Measurements from ENCODE around the gene GLRA3. TPM values are rescaled to one million over a fixed set of nuclear protein-coding genes. Genes with fewer than 3 reads are reported as not detected.

GLRA3 gene
- total RNA-seq, 1 donor from 2014 or later, result 0.22 TPM

DNA sequence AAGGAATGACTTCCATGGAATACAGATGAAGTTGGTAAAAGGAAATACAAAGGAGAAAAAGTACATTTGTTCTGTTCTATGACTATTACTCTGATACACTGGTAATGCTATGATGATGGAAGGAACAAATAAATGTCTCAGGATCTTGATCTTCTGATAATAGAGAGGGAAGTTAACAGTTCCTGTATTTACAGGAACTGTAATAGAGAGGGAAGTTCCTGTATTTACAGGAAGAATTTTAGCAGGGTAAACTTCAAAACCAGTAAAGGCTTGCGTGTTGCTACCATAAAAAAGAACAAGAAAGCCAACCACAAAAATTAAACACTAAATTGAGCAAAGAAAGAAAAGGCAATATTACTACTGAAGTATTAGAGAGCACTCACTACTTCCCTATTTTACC is 215.1 kb downstream of the GLRA3 start:
- ChIA-PET CTCF (no interaction called here), POLR2A (no interaction called here)
- ATAC-seq (ENCODE audit: low read depth) (no peak), DNase-seq (no peak)
- TF ChIP-seq, protein P1, sequence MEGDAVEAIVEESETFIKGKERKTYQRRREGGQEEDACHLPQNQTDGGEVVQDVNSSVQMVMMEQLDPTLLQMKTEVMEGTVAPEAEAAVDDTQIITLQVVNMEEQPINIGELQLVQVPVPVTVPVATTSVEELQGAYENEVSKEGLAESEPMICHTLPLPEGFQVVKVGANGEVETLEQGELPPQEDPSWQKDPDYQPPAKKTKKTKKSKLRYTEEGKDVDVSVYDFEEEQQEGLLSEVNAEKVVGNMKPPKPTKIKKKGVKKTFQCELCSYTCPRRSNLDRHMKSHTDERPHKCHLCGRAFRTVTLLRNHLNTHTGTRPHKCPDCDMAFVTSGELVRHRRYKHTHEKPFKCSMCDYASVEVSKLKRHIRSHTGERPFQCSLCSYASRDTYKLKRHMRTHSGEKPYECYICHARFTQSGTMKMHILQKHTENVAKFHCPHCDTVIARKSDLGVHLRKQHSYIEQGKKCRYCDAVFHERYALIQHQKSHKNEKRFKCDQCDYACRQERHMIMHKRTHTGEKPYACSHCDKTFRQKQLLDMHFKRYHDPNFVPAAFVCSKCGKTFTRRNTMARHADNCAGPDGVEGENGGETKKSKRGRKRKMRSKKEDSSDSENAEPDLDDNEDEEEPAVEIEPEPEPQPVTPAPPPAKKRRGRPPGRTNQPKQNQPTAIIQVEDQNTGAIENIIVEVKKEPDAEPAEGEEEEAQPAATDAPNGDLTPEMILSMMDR (IDR thresholded peaks at IDR 0.05), result no peak
- no peaks in the 10 kb centered on the region for H3K27me3 Mint-ChIP-seq
- H3K4me1 Mint-ChIP-seq, result no peaks in the 10 kb centered on the region
- H3K9me3 Mint-ChIP-seq, result peaks cover 7% of the 10 kb centered on the region
- intact Hi-C loops (cut with micrococcal nuclease), result no loop called here
- H3K4me3 Mint-ChIP-seq, result no peak overlapping the region
- peaks cover 2% of the 10 kb centered on the region for H3K36me3 Mint-ChIP-seq (ENCODE audit: low read depth)
- no peak overlapping the region for H3K27ac Mint-ChIP-seq

DNA sequence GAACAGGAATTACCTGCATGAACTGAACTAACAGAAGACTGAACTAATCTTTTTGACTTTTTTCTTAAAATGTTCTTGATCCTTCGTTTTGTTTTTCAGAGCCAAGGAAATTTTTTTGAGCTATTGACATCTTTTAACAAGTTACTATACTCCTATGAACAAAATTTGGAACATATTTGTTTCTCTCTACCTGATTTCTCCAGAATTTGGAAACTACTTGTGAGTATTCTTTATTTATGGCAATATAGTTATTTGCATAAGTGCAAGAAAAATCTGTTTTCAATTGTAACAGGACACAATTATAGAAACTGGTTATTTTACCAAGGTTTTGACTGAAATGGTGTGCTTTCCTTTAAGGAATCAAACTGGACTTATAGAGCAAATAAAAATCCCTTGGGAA is 217.3 kb downstream of the GLRA3 start:
- Mint-ChIP-seq H3K27me3 (no peaks in the 10 kb centered on the region), H3K36me3 (ENCODE audit: low read depth) (peaks cover 2% of the 10 kb centered on the region), H3K4me1 (no peaks in the 10 kb centered on the region), H3K4me3 (no peak overlapping the region), H3K9me3 (peaks cover 7% of the 10 kb centered on the region), H3K27ac (no peak overlapping the region)
- CTCF ChIA-PET, result no interaction called here
- POLR2A ChIA-PET, result no interaction called here
- intact Hi-C loops (cut with micrococcal nuclease), result no loop called here
- TF ChIP-seq, protein P1 (IDR thresholded peaks at IDR 0.05), result no peak
- ATAC-seq (ENCODE audit: low read depth) (no peak), DNase-seq (no peak)

DNA sequence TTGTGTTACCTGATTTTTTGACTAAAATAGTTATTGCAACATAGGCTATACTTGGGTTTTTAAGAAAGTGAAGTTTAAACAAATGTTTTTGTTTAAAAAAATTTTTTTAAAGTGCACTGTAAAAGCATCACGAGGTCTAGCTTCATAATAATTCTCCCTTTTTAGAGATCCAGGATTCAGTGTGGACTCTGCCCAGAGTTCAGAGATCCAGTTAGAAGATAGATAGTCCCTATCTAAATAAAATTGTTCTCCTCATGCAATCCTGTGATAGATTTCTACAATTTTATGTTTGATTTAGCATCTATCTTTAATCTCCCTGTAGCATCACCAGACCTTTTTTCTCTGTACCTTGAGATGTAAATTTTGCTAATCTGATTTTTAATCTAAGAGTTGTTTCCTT is 221.3 kb downstream of the GLRA3 start:
- intact Hi-C loops (cut with micrococcal nuclease), result no loop called here
- ChIA-PET POLR2A (no interaction called here), CTCF (no interaction called here)
- ATAC-seq (ENCODE audit: low read depth) (no peak), DNase-seq (no peak)
- Mint-ChIP-seq H3K27ac (no peak overlapping the region), H3K4me1 (no peaks in the 10 kb centered on the region), H3K27me3 (no peaks in the 10 kb centered on the region), H3K4me3 (no peak overlapping the region), H3K36me3 (ENCODE audit: low read depth) (peaks cover 2% of the 10 kb centered on the region), H3K9me3 (peaks cover 5% of the 10 kb centered on the region)
- TF ChIP-seq, protein P1 (IDR thresholded peaks at IDR 0.05), result no peak

DNA sequence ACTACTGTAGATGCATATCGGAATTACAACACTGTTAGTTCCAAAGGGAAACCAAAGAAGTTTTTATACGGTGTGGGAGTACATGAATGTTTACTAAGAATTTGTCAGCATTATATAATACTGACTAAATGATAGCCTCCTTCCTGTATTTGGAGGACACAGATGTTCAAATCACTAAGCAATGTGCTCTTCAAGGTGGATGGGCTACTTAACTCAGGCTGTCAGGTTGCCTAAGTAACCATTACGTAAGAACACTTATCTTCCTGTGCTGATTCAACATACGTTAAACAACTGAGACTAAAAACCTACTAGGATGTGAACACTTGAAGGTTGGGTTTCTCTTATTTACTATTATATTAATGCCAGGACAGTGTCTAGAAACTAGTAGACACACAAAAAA is 224.8 kb downstream of the GLRA3 start:
- no peak for ATAC-seq (ENCODE audit: low read depth)
- Mint-ChIP-seq H3K27me3 (no peaks in the 10 kb centered on the region), H3K9me3 (no peaks in the 10 kb centered on the region), H3K27ac (no peak overlapping the region), H3K4me1 (no peaks in the 10 kb centered on the region), H3K4me3 (no peak overlapping the region), H3K36me3 (ENCODE audit: low read depth) (no peaks in the 10 kb centered on the region)
- CTCF ChIA-PET, result no interaction called here
- intact Hi-C loops (cut with micrococcal nuclease), result no loop called here
- DNase-seq, result no peak
- POLR2A ChIA-PET, result no interaction called here
- TF ChIP-seq, protein P1 (IDR thresholded peaks at IDR 0.05), result no peak

DNA sequence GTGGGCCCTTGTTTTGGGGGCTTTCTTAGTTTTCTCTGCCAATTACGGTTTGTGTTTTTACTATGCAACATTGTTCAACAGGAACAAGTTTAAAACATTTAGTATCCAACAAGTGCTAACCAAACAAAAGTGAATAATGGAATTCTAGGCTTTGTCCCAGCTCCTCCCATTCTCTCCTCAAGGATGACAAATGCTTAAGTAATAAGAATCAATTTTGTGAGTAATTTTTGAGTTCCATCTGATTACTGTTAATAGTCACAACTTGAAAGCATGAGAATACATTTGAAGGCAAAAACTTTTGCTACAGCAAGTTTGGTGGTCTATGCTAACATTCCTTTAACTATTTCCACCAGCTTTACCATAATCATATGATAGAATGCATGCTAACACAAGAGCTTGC is 228.7 kb downstream of the GLRA3 start:
- intact Hi-C loops (cut with micrococcal nuclease), result no loop called here
- ATAC-seq (ENCODE audit: low read depth) (no peak), DNase-seq (no peak)
- no peaks in the 10 kb centered on the region for H3K36me3 Mint-ChIP-seq (ENCODE audit: low read depth)
- no peaks in the 10 kb centered on the region for H3K4me1 Mint-ChIP-seq
- H3K9me3 Mint-ChIP-seq, result peaks cover 3% of the 10 kb centered on the region
- POLR2A ChIA-PET, result no interaction called here
- H3K4me3 Mint-ChIP-seq, result no peak overlapping the region
- CTCF ChIA-PET, result no interaction called here
- H3K27me3 Mint-ChIP-seq, result no peaks in the 10 kb centered on the region
- H3K27ac Mint-ChIP-seq, result no peak overlapping the region
- TF ChIP-seq, protein P1 (IDR thresholded peaks at IDR 0.05), result no peak
